SK-N-SH treated with all-trans-retinoic acid at 6 μM for 48 hours (cell line): Measurements from ENCODE around the gene OR10G6.
"Not testable (repeated sequence)": the region's sequence is repeated elsewhere in the genome, so short reads cannot be mapped to it uniquely, and the experiment has no call there.

Source experiments
- ATAC-seq: fragments of 200-7000 bp; cut with Tn5 transposase; 3 replicates; pipeline ENCODE4 v1.9.1; 2020; ENCODE audit warnings: mild to moderate bottlenecking, moderate library complexity
- ARNTL ChIP-seq: fragments of 450-650 bp; formaldehyde crosslinking; IDR thresholded peaks from 2 replicates; pipeline ENCODE4 v1.5.0; 2020; ENCODE audit warnings: low read depth, mild to moderate bottlenecking, moderate library complexity, borderline replicate concordance
- CSDC2 ChIP-seq: fragments of 250-450 bp; sonication (Bioruptor Pico); IDR thresholded peaks from 2 replicates; pipeline ENCODE4 v1.5.0; 2020; ENCODE audit warnings: mild to moderate bottlenecking, moderate library complexity
- ESRRG ChIP-seq: fragments of 250-450 bp; sonication (Bioruptor Pico); IDR thresholded peaks from 2 replicates; pipeline ENCODE4 v1.6.1; 2021; ENCODE audit warnings: mild to moderate bottlenecking
- GLIS3 ChIP-seq: fragments of 250-450 bp; sonication (Bioruptor Pico); IDR thresholded peaks from 2 replicates; pipeline ENCODE4 v1.5.0; 2020; ENCODE audit warnings: mild to moderate bottlenecking, moderate library complexity
- ISL1 ChIP-seq: fragments of 250-450 bp; sonication (Bioruptor Pico); IDR thresholded peaks from 2 replicates; pipeline ENCODE4 v2.1.2; 2022; ENCODE audit warnings: mild to moderate bottlenecking, moderate library complexity
- OSR1 ChIP-seq: fragments of 250-450 bp; sonication (Bioruptor Pico); IDR thresholded peaks from 2 replicates; pipeline ENCODE4 v1.8.0; 2022; ENCODE audit warnings: moderate library complexity, mild to moderate bottlenecking, inconsistent platforms
- PPARA ChIP-seq: fragments of 250-450 bp; sonication (Bioruptor Pico); IDR thresholded peaks from 2 replicates; pipeline ENCODE4 v1.5.0; 2020; ENCODE audit warnings: mild to moderate bottlenecking, borderline replicate concordance
- RARB ChIP-seq: fragments of 250-450 bp; sonication (Bioruptor Pico); IDR thresholded peaks from 2 replicates; pipeline ENCODE4 v1.8.0; 2021; ENCODE audit warnings: mild to moderate bottlenecking, moderate library complexity
- SNAI2 ChIP-seq: fragments of 250-450 bp; sonication (Bioruptor Pico); IDR thresholded peaks from 2 replicates; pipeline ENCODE4 v1.5.0; 2020; ENCODE audit warnings: mild to moderate bottlenecking, moderate library complexity
- TCF4 ChIP-seq: fragments of 250-450 bp; sonication (Bioruptor Pico); IDR thresholded peaks from 2 replicates; pipeline ENCODE4 v1.8.0; 2021; ENCODE audit warnings: mild to moderate bottlenecking, moderate library complexity, borderline replicate concordance
- TOX ChIP-seq: fragments of 250-450 bp; sonication (Bioruptor Pico); IDR thresholded peaks from 2 replicates; pipeline ENCODE4 v1.8.0; 2021; ENCODE audit warnings: mild to moderate bottlenecking, moderate library complexity, borderline replicate concordance
- ZC3H10 ChIP-seq: fragments of 250-450 bp; sonication (Bioruptor Pico); IDR thresholded peaks from 2 replicates; pipeline ENCODE4 v1.5.1; 2021; ENCODE audit warnings: mild to moderate bottlenecking, moderate library complexity
- ZFP3 ChIP-seq: fragments of 250-450 bp; sonication (Bioruptor Pico); IDR thresholded peaks from 2 replicates; pipeline ENCODE4 v1.5.0; 2020; ENCODE audit warnings: mild to moderate bottlenecking, moderate library complexity
- ZFP30 ChIP-seq: fragments of 450-650 bp; formaldehyde crosslinking; IDR thresholded peaks from 2 replicates; pipeline ENCODE4 v1.5.0; 2022; ENCODE audit warnings: mild to moderate bottlenecking, moderate library complexity
- ZNF565 ChIP-seq: fragments of 450-650 bp; formaldehyde crosslinking; conservative IDR thresholded peaks from 2 replicates; pipeline ENCODE4 v1.5.0; 2020; ENCODE audit warnings: low read depth, mild to moderate bottlenecking, moderate library complexity
- TF ChIP-seq, protein P1 (sequence below): fragments of 250-450 bp; sonication (Bioruptor Pico); IDR thresholded peaks from 2 replicates; pipeline ENCODE4 v1.8.0; 2021; ENCODE audit warnings: low read depth, mild to moderate bottlenecking, moderate library complexity, borderline replicate concordance
- TF ChIP-seq, protein P2 (sequence below): fragments of 250-450 bp; sonication (Bioruptor Pico); IDR thresholded peaks from 2 replicates; pipeline ENCODE4 v1.8.0; 2020; ENCODE audit warnings: mild to moderate bottlenecking, moderate library complexity, borderline replicate concordance
- TF ChIP-seq, protein P3 (sequence below): fragments of 250-450 bp; sonication (Bioruptor Pico); IDR thresholded peaks from 2 replicates; pipeline ENCODE4 v1.5.0; 2020; ENCODE audit warnings: mild to moderate bottlenecking, moderate library complexity
- TF ChIP-seq, protein P4 (sequence below): fragments of 250-450 bp; sonication (Bioruptor Pico); IDR thresholded peaks from 2 replicates; pipeline ENCODE4 v1.5.1; 2021; ENCODE audit warnings: mild to moderate bottlenecking, moderate library complexity

OR10G6 gene

DNA sequence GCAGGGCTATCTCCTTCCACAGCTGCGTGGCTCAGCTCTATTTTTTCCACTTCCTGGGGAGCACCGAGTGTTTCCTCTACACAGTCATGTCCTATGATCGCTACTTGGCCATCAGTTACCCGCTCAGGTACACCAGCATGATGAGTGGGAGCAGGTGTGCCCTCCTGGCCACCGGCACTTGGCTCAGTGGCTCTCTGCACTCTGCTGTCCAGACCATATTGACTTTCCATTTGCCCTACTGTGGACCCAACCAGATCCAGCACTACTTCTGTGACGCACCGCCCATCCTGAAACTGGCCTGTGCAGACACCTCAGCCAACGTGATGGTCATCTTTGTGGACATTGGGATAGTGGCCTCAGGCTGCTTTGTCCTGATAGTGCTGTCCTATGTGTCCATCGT, 20.9 kb upstream of the OR10G6 start:
- not testable (repeated sequence) for ATAC-seq

DNA sequence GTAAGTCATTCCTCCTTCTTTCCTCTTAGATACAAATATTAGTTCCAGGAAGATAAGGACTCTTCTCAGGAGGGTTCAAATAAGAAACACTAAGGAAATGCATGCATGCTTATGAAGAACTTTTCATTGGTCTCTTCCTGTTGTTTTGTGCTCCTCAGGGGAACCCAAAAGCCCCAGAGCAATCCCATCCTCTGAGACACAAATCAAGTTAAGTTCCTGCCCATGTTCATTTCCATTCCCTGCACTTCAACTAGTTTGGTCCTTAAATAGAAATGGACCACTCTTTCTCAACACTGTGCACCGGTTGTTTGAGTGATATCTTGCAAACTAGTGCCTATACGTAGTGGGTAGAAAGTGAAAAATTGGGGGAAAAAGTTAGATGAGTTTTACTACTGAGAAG, 17.7 kb upstream of the OR10G6 start, which contains the start of gene OR10G4:
Gene OR10G4 (plus strand): TSS at position 301 of the 400 bp plus-strand sequence. CDS start 2,578 bp downstream, outside the sequence.
- TF ChIP-seq ZFP3 (CRISPR knock-in tag) (no peak), ISL1 (CRISPR knock-in tag) (no peak), OSR1 (CRISPR knock-in tag) (no peak), CSDC2 (no peak), ESRRG (CRISPR knock-in tag) (no peak), RARB (CRISPR knock-in tag) (no peak), ZNF565 (CRISPR knock-in tag) (no peak), SNAI2 (CRISPR knock-in tag) (no peak), TOX (no peak), ARNTL (no peak), TCF4 (CRISPR knock-in tag) (no peak)
- TF ChIP-seq, protein P1, sequence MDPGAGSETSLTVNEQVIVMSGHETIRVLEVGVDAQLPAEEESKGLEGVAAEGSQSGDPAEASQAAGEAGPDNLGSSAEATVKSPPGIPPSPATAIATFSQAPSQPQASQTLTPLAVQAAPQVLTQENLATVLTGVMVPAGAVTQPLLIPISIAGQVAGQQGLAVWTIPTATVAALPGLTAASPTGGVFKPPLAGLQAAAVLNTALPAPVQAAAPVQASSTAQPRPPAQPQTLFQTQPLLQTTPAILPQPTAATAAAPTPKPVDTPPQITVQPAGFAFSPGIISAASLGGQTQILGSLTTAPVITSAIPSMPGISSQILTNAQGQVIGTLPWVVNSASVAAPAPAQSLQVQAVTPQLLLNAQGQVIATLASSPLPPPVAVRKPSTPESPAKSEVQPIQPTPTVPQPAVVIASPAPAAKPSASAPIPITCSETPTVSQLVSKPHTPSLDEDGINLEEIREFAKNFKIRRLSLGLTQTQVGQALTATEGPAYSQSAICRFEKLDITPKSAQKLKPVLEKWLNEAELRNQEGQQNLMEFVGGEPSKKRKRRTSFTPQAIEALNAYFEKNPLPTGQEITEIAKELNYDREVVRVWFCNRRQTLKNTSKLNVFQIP: no peak
- TF ChIP-seq, protein P2, sequence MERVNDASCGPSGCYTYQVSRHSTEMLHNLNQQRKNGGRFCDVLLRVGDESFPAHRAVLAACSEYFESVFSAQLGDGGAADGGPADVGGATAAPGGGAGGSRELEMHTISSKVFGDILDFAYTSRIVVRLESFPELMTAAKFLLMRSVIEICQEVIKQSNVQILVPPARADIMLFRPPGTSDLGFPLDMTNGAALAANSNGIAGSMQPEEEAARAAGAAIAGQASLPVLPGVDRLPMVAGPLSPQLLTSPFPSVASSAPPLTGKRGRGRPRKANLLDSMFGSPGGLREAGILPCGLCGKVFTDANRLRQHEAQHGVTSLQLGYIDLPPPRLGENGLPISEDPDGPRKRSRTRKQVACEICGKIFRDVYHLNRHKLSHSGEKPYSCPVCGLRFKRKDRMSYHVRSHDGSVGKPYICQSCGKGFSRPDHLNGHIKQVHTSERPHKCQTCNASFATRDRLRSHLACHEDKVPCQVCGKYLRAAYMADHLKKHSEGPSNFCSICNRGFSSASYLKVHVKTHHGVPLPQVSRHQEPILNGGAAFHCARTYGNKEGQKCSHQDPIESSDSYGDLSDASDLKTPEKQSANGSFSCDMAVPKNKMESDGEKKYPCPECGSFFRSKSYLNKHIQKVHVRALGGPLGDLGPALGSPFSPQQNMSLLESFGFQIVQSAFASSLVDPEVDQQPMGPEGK (CRISPR knock-in tag): no peak
- no peak for ATAC-seq

DNA sequence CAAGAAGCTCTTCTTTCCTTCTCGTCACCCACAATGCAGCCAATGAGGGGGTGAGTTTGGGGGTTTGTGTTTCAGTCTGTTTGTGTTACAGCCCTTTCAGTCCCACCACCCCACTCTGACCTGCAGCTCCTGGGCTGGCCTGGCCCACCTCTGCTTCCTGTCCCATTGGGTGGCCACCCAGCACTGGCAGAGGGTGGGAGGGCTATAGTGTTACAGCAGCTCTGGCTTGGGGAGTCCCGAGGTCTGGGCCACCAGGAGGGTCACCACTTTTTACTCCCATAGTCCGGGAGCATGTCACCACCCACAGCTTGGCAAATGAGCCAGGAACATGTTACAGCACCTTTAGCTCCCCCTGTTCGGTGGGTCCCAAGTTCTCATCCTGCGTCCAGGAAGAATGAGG, 15.7 kb downstream of the OR10G6 start:
- TF ChIP-seq ESRRG (CRISPR knock-in tag) (no peak), ARNTL (no peak), ZFP30 (no peak), ZFP3 (CRISPR knock-in tag) (no peak), ZC3H10 (CRISPR knock-in tag) (no peak), OSR1 (CRISPR knock-in tag) (no peak), CSDC2 (no peak), GLIS3 (CRISPR knock-in tag) (no peak), SNAI2 (CRISPR knock-in tag) (no peak), PPARA (CRISPR knock-in tag) (no peak), ISL1 (CRISPR knock-in tag) (no peak), ZNF565 (CRISPR knock-in tag) (no peak), TOX (no peak)
- TF ChIP-seq, protein P3, sequence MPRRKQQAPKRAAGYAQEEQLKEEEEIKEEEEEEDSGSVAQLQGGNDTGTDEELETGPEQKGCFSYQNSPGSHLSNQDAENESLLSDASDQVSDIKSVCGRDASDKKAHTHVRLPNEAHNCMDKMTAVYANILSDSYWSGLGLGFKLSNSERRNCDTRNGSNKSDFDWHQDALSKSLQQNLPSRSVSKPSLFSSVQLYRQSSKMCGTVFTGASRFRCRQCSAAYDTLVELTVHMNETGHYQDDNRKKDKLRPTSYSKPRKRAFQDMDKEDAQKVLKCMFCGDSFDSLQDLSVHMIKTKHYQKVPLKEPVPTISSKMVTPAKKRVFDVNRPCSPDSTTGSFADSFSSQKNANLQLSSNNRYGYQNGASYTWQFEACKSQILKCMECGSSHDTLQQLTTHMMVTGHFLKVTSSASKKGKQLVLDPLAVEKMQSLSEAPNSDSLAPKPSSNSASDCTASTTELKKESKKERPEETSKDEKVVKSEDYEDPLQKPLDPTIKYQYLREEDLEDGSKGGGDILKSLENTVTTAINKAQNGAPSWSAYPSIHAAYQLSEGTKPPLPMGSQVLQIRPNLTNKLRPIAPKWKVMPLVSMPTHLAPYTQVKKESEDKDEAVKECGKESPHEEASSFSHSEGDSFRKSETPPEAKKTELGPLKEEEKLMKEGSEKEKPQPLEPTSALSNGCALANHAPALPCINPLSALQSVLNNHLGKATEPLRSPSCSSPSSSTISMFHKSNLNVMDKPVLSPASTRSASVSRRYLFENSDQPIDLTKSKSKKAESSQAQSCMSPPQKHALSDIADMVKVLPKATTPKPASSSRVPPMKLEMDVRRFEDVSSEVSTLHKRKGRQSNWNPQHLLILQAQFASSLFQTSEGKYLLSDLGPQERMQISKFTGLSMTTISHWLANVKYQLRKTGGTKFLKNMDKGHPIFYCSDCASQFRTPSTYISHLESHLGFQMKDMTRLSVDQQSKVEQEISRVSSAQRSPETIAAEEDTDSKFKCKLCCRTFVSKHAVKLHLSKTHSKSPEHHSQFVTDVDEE: no peak
- TF ChIP-seq, protein P2 (CRISPR knock-in tag): no peak
- TF ChIP-seq, protein P4, sequence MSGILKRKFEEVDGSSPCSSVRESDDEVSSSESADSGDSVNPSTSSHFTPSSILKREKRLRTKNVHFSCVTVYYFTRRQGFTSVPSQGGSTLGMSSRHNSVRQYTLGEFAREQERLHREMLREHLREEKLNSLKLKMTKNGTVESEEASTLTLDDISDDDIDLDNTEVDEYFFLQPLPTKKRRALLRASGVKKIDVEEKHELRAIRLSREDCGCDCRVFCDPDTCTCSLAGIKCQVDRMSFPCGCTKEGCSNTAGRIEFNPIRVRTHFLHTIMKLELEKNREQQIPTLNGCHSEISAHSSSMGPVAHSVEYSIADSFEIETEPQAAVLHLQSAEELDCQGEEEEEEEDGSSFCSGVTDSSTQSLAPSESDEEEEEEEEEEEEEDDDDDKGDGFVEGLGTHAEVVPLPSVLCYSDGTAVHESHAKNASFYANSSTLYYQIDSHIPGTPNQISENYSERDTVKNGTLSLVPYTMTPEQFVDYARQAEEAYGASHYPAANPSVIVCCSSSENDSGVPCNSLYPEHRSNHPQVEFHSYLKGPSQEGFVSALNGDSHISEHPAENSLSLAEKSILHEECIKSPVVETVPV: no peak
- ATAC-seq: no peak
